HG02981 (cell line): Measurements from ENCODE around the gene PRRX1.

Source experiments
- ATAC-seq: cut with Tn5 transposase; IDR thresholded peaks from one replicate; pipeline ENCODE4 v1.9.1; 2021; ENCODE audit warnings: mild to moderate bottlenecking, moderate library complexity; ENCODE audit not compliant: unreplicated experiment

PRRX1 gene

GRCh38 chr1:170714938-170715337, 51.0 kb downstream of the PRRX1 start:
- no peak for ATAC-seq

- ATAC-seq = no peak
Measured at GRCh38 chr1:170716835-170717429, 53.0 kb downstream of the PRRX1 start.

GRCh38 chr1:170720661-170721060, 56.7 kb downstream of the PRRX1 start:
- no peak for ATAC-seq

GRCh38 chr1:170721621-170722020, 57.7 kb downstream of the PRRX1 start:
- no peak for ATAC-seq

- no peak for ATAC-seq
Measured at GRCh38 chr1:170723518-170723917, 59.6 kb downstream of the PRRX1 start.

- ATAC-seq = no peak
Measured at GRCh38 chr1:170725326-170725725, 61.4 kb downstream of the PRRX1 start.

GRCh38 chr1:170727963-170728362, 64.0 kb downstream of the PRRX1 start:
- ATAC-seq = no peak

GRCh38 chr1:170729225-170730002, 65.5 kb downstream of the PRRX1 start:
- no peak for ATAC-seq

- no peak for ATAC-seq
Measured at GRCh38 chr1:170730014-170730413, 66.1 kb downstream of the PRRX1 start.

GRCh38 chr1:170730438-170730837, 66.5 kb downstream of the PRRX1 start:
- ATAC-seq = no peak

- no peak for ATAC-seq
Measured at GRCh38 chr1:170731566-170732251, 67.8 kb downstream of the PRRX1 start.

- no peak for ATAC-seq
Measured at GRCh38 chr1:170732252-170732588, 68.3 kb downstream of the PRRX1 start.

- ATAC-seq = no peak
Measured at GRCh38 chr1:170734412-170735175, 70.7 kb downstream of the PRRX1 start.

- ATAC-seq = no peak
Measured at GRCh38 chr1:170735366-170736263, 71.7 kb downstream of the PRRX1 start.

GRCh38 chr1:170739803-170740202, 75.9 kb downstream of the PRRX1 start:
- ATAC-seq = no peak

GRCh38 chr1:170741678-170742077, 77.7 kb downstream of the PRRX1 start:
- no peak for ATAC-seq

GRCh38 chr1:170742600-170742999, 78.7 kb downstream of the PRRX1 start:
- no peak for ATAC-seq

- no peak for ATAC-seq
Measured at GRCh38 chr1:170743083-170743482, 79.2 kb downstream of the PRRX1 start.

GRCh38 chr1:170749549-170749948, 85.6 kb downstream of the PRRX1 start:
- ATAC-seq = no peak

- ATAC-seq = no peak
Measured at GRCh38 chr1:170749959-170750358, 86.0 kb downstream of the PRRX1 start.
